HS-5 (cell line): ENCODE results near the gene MAP3K13.
"Not testable (repeated sequence)": the region's sequence is repeated elsewhere in the genome, so short reads cannot be mapped to it uniquely, and the experiment has no call there.

ENCODE experiments used
- DNase-seq: peaks from one replicate; pipeline ENCODE4 v3.0.0-alpha.2; 2012; ENCODE audit warnings: low read depth

Gene MAP3K13

DNA sequence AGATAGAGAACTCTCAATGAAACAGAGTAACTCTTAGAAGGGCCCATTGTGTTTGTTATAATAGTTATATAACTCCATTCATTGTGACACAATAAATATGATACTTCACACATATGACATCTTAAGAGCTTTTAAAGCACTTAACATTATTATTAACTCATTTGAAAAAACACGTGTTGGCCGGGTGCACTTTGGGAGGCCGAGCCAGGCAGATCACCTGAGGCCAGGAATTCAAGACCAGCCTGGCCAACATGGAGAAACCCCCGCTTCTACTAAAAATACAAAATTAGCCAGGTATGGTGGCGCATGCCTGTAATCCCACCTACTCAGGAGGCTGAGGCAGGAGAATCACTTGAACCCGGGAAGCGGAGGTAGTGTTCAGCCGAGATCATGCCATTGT lies 88.5 kb downstream of the MAP3K13 start:
- not testable (repeated sequence) for DNase-seq

DNA sequence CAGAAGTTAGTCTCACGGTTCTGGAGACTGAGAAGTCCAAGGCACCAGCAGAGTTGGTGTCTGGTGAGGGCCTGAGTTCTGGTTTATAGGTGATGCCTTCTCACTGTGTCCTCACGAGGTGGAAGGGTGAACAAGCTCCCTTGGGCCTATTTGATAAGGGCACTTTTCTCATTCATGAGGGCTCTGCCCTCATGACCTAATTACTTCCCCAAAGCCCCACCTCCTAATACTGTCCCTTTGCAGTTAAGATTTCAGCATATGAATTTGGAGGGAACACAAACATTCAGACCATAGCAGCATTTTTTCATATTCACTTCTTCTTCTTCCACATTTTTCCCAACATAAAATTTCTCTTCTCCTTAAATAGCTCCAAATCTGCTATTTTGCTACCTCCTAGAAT lies 94.4 kb downstream of the MAP3K13 start:
- no peak for DNase-seq

DNA sequence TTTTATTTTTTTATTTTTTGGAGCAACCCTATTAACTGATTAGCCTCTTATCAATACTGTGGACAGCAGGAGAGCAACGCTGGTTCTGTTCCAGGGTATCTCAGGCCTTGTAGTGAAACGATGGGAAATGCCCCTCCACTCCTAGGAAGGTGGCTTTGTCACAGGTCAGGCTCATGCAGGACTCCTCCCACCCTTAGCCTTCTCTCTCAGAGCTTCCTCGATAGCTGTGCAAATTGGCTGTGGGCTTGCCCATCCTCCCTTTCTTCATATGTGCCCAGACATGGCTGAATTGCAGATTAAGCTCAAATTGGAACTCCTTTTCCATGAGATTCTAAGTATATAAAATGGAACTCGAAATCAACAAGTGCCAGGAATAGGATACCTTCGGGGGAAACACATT lies 97.4 kb downstream of the MAP3K13 start:
- DNase-seq, result no peak

DNA sequence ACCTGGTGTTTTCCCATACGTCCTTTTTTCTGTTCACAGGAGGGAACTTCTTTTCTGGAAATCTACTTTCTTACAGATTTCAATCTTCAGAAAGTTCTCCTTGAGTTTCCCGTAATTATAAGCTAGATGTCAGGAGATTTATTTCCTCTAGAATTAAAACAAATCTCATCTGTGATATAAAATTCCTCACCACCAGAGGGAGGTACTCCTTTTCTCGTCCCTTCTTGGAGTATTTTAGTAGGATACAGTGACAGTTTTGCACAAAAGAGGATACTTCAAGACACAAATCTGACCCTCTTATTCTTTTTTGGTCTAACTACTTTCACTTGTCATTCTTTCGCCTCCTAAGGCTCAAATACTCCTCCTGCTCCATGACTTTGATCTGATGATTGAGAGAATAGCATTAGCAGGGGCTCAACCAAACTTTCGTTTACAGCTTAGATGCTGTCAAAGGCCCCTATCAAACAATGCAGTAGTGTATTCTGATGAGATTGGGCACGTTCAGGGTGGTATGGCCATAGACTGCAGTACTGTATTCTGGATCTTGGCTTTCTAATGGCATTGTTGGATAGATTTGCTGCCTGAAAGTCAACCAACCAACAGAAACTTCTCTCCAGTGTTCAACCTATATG lies 97.9 kb downstream of the MAP3K13 start:
- peak; percentile 11 for DNase-seq

DNA sequence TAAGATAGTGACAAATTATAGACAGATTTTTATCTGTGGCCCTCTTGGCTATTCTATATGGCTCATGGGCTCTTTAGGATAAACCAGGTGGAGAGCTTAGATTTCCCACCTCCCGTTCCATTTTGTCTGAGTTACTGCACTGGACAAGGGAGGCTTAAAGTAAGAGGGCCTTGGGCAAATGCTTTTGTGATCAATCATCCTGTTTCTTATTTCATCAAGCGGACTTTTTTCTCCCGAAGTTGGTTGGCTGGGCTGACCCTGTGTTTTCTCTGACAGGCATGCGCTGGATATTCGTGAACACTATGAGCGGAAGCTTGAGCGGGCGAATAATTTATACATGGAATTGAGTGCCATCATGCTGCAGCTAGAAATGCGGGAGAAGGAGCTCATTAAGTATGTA lies 102.5 kb downstream of the MAP3K13 start:
- DNase-seq, result no peak

DNA sequence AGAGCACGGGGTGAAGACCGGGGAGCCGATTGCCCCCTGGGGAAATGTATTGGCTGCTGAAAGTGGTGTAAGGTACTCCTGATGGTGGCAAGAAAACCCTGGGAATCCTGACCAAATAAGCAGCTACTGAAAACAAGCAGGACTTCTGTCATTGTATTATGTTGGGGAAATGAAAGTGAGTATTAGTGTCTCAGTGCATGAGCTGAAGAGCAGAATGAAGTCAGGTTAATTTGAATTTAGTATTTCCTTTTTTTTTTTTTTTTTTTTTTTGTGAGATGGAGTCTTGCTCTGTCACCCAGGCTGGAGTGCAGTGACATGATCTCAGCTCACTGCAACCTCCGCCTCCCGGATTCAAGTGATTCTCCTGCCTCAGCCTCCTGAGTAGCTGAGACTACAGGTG lies 103.2 kb downstream of the MAP3K13 start:
- not testable (repeated sequence) for DNase-seq

DNA sequence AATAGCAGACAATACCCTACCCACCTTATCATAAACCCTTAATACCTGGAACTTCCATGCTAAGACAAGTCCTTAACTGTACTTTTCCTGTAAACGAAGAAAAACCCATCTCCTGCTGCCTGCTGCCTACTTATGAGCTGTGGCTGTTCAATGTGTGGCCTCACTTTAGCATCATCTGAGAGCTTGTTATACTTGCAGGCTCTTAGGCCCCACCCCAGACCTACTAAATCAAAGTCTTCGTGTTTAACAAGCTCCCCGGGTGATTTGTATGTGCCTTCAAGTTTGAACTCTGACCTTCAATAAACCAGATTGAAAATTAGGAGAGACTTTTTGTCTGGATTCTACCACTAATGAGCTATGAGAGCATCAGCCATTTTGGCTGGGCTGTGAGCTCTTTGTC lies 106.6 kb downstream of the MAP3K13 start:
- no peak for DNase-seq

DNA sequence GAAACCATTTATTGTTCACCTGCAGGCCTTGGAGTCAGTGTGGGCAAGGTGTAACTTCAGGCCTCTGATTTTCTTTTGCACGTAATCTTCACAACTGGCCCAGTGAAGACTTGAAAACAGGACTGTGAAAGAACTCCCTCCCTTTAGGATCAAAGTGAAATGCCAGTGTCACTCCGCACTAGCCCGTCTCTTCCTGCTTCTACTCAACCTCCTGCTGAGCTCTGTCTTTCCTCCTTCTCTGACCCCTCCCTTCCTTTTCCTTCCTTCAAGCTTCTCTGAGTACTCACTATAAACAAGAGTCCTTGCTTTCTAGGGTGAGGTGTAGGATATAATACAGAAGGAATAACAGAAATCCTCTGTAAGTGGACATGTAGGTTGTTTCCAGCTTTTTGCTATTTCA lies 107.4 kb downstream of the MAP3K13 start:
- DNase-seq, result no peak

DNA sequence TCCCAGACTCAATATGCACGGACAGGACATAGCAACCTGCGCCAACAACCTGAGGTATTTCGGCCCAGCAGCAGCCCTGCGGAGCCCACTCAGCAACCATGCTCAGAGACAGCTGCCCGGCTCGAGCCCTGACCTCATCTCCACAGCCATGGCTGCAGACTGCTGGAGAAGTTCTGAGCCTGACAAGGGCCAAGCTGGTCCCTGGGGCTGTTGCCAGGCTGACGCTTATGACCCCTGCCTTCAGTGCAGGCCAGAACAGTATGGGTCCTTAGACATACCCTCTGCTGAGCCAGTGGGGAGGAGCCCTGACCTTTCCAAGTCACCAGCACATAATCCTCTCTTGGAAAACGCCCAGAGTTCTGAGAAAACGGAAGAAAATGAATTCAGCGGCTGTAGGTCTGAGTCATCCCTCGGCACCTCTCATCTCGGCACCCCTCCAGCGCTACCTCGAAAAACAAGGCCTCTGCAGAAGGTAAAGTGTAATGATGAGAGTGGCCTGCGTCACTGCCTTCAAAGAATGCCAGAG lies 110.4 kb downstream of the MAP3K13 start:
- DNase-seq, result no peak

DNA sequence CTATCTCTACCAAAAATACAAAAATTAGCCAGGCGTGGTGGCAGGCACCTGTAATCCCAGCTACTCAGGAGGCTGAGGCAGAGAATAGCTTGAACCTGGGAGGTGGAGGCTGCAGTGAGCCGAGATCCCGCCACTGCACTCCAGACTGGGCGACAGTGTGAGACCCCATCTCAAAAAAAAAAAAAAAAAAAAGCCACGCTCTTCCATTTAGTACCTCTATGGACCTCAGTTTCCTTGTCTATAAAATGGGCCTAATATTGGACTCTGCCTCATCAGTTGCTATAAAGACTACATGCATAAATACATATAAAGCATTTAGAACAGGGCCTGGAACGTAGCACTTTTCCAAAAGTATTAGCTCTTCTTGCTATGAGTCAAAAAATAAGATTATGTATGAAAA lies 112.0 kb downstream of the MAP3K13 start:
- DNase-seq, result not testable (repeated sequence)

DNA sequence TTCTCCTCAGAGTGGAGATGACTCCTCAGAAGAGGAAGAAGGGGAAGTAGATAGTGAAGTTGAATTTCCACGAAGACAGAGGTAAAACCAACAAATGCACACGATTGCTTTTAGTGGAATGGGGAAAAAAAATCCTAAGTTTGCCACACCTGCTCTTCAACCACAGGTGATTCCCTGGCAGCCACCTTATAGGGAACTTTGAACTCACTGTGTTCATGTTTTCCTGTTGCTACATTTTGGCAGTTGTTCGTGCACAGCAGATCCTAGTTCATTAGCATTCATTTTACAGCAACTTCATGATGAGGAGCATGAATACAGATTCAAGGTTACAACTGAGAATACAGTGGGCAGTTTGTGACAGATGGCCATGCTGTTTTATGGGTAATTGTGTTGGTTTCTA lies 114.4 kb downstream of the MAP3K13 start:
- DNase-seq, result no peak

DNA sequence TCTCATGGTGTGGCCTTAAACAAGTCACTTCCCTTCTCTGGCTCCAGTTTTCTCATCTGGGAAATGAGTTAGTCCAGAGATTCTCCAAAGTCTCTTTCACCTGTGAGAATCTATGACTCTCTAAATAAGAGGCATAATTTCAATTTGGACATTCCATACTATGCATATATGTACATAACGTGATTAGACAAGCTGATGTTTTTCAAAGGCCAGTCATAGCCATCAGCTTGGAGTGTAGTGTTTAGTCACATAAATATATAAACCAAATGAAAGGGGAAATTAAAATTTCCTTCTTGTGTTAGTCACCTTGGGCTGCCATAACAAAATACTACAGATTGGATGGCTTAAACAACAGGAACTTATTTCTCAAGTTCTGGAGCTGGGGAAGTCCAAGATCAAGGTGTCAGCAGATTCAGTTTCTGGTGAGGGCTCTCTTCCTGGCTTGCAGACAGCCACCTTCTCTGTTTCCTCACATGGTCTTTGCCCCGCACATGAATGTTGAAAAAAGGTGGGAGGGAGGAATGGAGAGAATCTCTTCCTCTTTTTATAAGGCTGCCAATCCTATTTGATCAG lies 116.5 kb downstream of the MAP3K13 start:
- no peak for DNase-seq

DNA sequence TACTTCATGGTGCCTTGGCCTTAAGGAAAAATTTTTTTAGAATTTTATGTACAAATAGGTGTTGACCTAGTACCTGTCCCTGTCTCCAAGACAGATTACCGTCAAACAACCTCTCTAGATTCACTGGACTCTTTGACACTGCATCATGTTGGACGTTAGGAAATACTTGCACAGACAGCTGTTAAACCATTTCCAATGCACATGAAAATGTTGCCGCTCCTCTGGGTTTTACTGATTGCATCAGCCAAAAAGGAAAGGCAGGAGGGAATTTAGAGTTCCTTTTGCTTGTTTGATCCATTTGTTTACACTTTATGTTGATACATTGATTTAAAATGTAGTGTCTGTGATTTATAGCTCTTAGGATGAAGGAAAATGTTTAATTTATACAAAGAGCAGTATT lies 121.4 kb downstream of the MAP3K13 start:
- DNase-seq, result no peak

DNA sequence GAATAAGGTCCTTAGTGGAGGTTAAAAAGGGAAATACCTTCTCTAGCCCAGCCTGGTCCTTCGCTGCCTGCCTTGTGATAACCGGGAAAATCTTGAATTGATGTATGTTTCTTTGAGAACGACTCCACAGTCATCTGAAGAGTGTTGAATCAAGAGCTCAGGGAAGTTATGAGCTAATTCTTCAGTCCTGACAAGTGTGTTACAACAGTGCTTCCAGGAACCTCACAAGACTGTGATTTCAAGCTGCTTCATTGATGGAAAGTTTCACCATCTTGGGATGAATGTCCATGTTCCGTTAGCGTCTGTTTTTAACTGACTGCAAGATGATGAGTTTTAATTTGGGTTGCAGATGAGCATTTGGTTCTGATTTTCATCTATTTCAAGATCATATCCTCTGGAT lies 123.5 kb downstream of the MAP3K13 start:
- DNase-seq, result no peak

DNA sequence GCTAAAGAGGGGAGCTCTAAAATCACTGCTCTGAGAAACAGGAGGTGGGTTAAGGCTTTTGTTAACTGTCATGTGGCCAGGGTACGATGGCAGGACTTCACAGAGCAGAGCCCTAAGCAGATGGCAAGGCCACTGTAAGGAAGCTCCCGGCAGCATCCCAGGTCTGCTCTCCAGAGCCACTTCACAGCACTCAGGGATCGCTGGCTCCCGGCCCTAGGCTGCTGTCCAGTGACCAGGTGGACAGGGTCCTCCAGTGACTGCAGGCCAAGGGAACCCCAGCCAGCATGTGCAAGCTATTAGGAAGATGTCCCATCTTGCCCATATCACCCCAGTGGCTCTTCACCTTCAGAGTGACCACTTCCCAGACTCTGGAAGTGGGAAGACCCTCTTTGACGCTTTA lies 125.5 kb downstream of the MAP3K13 start:
- no peak for DNase-seq

DNA sequence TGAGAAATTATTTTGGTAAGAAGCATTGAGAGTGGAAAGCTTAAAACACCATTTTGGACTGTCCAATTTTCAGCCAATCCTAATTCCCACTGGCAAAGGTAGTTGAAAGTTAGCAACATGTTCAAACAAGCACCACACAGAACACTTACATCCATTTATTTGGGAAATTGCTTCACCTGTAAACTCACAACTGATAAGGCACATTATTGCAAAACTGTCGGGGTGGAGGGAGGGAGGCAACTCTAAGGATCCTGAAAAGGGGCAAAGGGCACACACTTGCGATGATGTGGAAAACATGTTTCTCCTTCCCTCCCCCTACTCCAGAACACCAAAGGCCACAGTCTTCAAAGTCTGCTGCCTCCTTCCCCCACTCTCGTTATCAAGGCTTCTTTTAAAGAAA lies 126.5 kb downstream of the MAP3K13 start:
- no peak for DNase-seq

DNA sequence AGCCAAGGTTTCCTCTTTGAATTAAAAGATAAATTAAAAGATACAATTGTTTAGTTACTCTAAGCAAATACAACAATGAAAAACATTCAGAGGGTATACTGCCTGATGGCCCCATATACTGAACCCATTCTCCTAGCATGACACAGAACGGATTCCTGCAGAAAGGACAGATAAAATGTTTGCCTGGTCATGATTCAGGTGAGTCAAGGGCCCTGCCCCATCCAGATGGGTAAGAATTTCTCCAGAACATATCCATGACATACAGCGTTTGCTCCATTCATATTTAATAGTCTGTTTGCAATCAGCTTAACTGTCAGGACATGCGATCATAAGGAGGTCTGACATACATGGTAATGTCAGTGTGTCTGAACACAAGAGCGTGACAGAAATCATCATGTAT lies 127.3 kb downstream of the MAP3K13 start:
- DNase-seq, result no peak

DNA sequence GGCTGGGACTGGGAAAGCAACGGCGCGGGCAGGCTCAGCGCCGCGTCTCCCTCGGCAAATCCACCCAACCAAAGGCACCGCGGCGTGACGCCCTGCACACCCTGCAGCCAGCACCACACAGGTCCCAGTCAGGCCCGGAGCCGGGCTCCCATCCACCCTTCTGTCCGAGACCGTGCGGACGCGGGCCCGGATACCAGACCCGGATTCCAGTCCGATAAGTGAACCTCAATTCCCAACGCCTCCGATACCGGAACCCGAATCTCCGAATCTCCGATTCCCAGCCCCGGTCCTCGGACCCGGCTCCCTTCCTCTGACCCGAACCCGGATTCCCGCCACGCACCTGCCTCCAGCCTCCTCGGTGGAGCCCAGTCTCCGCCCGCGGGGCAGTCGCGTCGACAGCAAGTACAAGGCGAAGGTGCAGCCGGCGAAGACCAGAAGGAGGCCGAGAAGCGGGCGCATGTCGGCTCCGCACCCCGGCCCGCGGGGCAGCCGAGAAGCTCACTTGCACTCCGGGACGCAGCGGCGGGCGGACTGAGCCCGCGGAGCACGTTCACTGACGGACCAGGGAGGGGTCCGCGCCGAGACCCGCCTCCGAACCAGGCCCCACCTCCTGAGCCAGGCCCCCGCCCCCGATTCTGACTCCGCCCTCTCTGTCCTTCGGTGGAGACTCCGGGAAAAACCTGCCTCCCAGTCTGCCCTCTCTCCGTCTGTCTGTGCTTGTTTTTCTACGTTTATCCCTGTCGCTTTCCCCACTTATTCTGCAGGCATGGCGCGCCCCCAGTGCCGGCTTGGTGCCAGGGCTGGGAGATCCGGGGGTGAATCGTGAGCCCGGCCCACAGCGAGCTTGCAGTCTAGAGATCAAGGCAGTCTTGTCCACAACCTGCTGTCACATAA lies 135.8 kb downstream of the MAP3K13 start, which contains the start of gene TMEM41A:
TMEM41A (minus strand) TSS at position 533 of the 894 bp plus-strand sequence; CDS start at position 459, 74 bp downstream.
- DNase-seq, result peak; percentile 49

DNA sequence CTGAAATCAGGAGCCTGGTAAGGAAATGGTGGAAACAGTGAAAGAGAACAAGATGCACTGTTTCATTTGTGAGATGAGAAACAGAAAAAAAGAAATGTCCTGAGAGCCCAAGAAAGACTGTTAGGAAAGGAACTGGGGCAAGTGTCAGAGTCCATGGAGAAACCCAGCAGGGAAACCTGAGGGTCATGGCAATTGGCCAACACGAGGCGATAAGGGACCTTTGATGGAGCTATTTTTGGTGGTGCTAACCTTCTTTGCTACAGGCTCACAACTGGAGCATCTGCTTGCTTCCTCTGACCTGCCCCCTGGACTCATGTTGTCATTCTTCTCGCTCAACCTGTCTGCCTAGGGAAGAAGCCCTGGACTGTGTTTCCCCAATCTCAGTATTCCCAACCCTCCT lies 140.1 kb downstream of the MAP3K13 start:
- no peak for DNase-seq

DNA sequence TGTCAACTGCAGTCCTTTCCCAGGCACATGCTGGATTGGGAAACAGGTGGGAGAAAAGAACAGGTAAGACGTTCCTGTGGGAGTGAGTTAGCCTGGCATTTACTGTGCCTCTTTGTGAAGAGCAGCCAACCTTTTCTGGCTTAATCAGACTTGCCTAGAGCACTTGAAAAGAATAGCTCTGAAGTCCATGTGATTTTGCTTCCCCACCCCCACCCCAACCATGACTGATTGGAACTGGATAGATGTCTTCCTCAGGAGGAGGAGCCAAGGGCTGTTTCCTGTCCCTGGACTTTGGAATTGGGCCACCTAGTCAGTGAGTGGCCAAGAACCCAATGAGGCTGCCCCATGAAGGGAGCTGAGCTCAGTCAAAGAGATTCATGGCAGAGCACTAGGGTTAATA lies 140.6 kb downstream of the MAP3K13 start:
- DNase-seq, result no peak

DNA sequence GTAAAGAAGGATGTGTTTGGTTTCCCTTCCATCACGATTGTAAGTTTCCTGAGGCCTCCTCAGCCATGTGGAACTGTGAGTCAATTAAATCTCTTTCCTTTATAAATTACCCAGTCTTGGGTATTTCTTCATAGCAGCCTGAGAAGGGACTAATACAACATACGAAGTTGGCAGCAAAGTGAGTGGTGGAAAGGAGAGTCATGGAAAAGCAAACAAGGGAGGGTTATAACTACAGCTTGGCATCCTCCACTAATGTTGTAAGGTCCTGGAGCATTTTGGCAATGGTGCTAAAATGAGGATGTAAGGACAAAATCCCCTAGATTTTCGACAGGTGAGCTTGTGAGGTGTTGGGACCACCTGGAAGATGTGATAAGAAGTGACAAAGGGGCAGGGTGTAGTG lies 141.7 kb downstream of the MAP3K13 start:
- DNase-seq, result no peak

DNA sequence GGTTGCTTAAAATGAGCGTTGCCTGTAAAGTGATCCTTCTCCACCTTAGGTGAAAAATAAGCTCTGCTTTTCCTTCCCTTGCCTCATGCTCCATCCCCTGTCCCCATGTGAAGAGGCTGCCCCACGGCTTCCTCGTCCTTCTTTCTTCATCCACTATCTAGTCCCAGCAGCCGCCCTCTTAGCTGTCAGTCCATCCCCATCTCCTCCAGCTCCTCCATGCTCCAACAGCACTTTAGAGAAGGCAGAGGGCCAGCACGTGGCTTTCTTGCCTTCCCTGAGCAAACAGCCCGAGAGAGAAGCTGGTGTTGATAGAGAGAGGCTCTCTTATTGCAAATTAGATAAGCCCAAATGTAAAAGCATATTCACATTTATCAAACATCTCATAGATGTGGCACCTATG lies 144.9 kb downstream of the MAP3K13 start:
- DNase-seq, result no peak
